ENCODE data around the gene SLC1A3.

The SLC1A3 gene

GRCh38 chr5:36646100-36646499 lies 39.7 kb downstream of the SLC1A3 start:
- TF ChIP-seq CTCF (conservative IDR thresholded peaks at IDR 0.05; ENCODE audit: low read depth, low read length): no peak
- no peak overlapping the region for H3K4me3 ChIP-seq (ENCODE audit: low read length)
- DNase-seq (ENCODE audit: low read depth): no peak

- no peak for TF ChIP-seq CTCF (conservative IDR thresholded peaks at IDR 0.05; ENCODE audit: low read depth, low read length)
- no peak overlapping the region for H3K4me3 ChIP-seq (ENCODE audit: low read length)
- DNase-seq (ENCODE audit: low read depth): no peak
These were observed 40.2 kb downstream of the SLC1A3 start for GRCh38 chr5:36646507-36647023.

- no peak for DNase-seq (ENCODE audit: low read depth)
- TF ChIP-seq CTCF (conservative IDR thresholded peaks at IDR 0.05; ENCODE audit: low read depth, low read length): no peak
- H3K4me3 ChIP-seq (ENCODE audit: low read length): no peak overlapping the region
These were observed 40.6 kb downstream of the SLC1A3 start for GRCh38 chr5:36647046-36647445.

GRCh38 chr5:36648426-36648825 lies 42.0 kb downstream of the SLC1A3 start:
- no peak overlapping the region for H3K4me3 ChIP-seq (ENCODE audit: low read length)
- no peak for TF ChIP-seq CTCF (conservative IDR thresholded peaks at IDR 0.05; ENCODE audit: low read depth, low read length)

GRCh38 chr5:36651761-36652685 lies 45.6 kb downstream of the SLC1A3 start:
- DNase-seq (ENCODE audit: low read depth): no peak
- H3K4me3 ChIP-seq (ENCODE audit: low read length): no peak overlapping the region
- TF ChIP-seq CTCF (conservative IDR thresholded peaks at IDR 0.05; ENCODE audit: low read depth, low read length): no peak

More at GRCh38 chr5:36648426-36648825, 42.0 kb downstream of the SLC1A3 start:
- no peak for DNase-seq (ENCODE audit: low read depth)

GRCh38 chr5:36653044-36653705 lies 46.8 kb downstream of the SLC1A3 start:
- H3K4me3 ChIP-seq (ENCODE audit: low read length): no peak overlapping the region
- no peak for DNase-seq (ENCODE audit: low read depth)
- no peak for TF ChIP-seq CTCF (conservative IDR thresholded peaks at IDR 0.05; ENCODE audit: low read depth, low read length)
